DND-41 (cell line): ENCODE data around the gene ACSL1.

Experiments
- ATAC-seq: fragments of 200-7000 bp; cut with Tn5 transposase; 3 replicates; pipeline ENCODE4 v1.9.1; 2021; ENCODE audit warnings: low read depth; ENCODE audit not compliant: insufficient read depth
- DNase-seq: peaks from one replicate; pipeline ENCODE4 v3.0.0-alpha.2; 2020
- H2AFZ ChIP-seq: 2 replicates; pipeline ENCODE4 v1.6.0; 2012; ENCODE audit warnings: low read depth, low read length
- H3K27ac ChIP-seq: 2 replicates; pipeline ENCODE4 v1.5.1; 2012; ENCODE audit warnings: low read length, inconsistent platforms
- H3K27me3 ChIP-seq: fragments of 200-600 bp; sonication (generic); 2 replicates; pipeline ENCODE4 v1.6.0; 2012; ENCODE audit warnings: low read length, mild to moderate bottlenecking, inconsistent platforms; ENCODE audit not compliant: insufficient read depth, poor library complexity
- H3K36me3 ChIP-seq: 2 replicates; pipeline ENCODE4 v1.5.1; 2012; ENCODE audit warnings: low read length, inconsistent platforms; ENCODE audit not compliant: insufficient read depth
- H3K4me1 ChIP-seq: 2 replicates; pipeline ENCODE4 v1.5.1; 2012; ENCODE audit warnings: mild to moderate bottlenecking, low read length; ENCODE audit not compliant: insufficient read depth
- H3K4me2 ChIP-seq: 2 replicates; pipeline ENCODE4 v1.6.0; 2012; ENCODE audit warnings: mild to moderate bottlenecking, moderate library complexity, low read length, inconsistent platforms; ENCODE audit not compliant: insufficient read depth
- H3K4me3 ChIP-seq, 2 experiments: fragments of 200-600 bp in 1 of 2; shearing (Covaris generic) in 1 of 2; 2 replicates each; pipeline ENCODE4 v1.5.1; 2012 to 2016; ENCODE audit warnings: inconsistent platforms in 2 of 2, low read length in 2 of 2, mild to moderate bottlenecking in 2 of 2, low read depth in 1 of 2, moderate library complexity in 1 of 2
- H3K79me2 ChIP-seq: 2 replicates; pipeline ENCODE4 v1.6.0; 2012; ENCODE audit warnings: low read length, inconsistent platforms; ENCODE audit not compliant: insufficient read depth
- H3K9ac ChIP-seq: 2 replicates; pipeline ENCODE4 v1.6.0; 2012; ENCODE audit warnings: low read depth, mild to moderate bottlenecking, inconsistent platforms, low read length, moderate library complexity
- H3K9me3 ChIP-seq: 2 replicates; pipeline ENCODE4 v1.5.1; 2012; ENCODE audit warnings: low read length, moderate library complexity, mild to moderate bottlenecking, inconsistent platforms; ENCODE audit not compliant: insufficient read depth, severe bottlenecking
- H4K20me1 ChIP-seq: 2 replicates; pipeline ENCODE4 v1.6.0; 2012; ENCODE audit warnings: low read length; ENCODE audit not compliant: insufficient read depth
- EZH2 ChIP-seq: IDR thresholded peaks from 3 replicates; pipeline ENCODE4 v1.6.1; 2012; ENCODE audit warnings: borderline replicate concordance, low read depth, mild to moderate bottlenecking, moderate library complexity, low read length, inconsistent platforms; ENCODE audit not compliant: severe bottlenecking
- TF ChIP-seq, protein P1 (sequence below): IDR thresholded peaks from 2 replicates; pipeline ENCODE4 v1.5.1; 2012; ENCODE audit warnings: borderline replicate concordance, low read length, moderate library complexity, mild to moderate bottlenecking; ENCODE audit not compliant: poor library complexity, severe bottlenecking; ENCODE audit errors: extremely low read depth

ACSL1 gene

GRCh38 chr4:184734758-184735157 lies 91.0 kb downstream of the ACSL1 start:
- peaks cover 41% of the 10 kb centered on the region for H3K79me2 ChIP-seq
- DNase-seq: no peak
- no peaks in the 10 kb centered on the region for H3K27me3 ChIP-seq
- ATAC-seq: no peak
- peaks cover 28% of the 10 kb centered on the region for H3K36me3 ChIP-seq
- no peaks in the 10 kb centered on the region for H3K9me3 ChIP-seq
- H3K27ac ChIP-seq: peak overlapping the region; percentile 64
- TF ChIP-seq EZH2: no peak
- TF ChIP-seq, protein P1, sequence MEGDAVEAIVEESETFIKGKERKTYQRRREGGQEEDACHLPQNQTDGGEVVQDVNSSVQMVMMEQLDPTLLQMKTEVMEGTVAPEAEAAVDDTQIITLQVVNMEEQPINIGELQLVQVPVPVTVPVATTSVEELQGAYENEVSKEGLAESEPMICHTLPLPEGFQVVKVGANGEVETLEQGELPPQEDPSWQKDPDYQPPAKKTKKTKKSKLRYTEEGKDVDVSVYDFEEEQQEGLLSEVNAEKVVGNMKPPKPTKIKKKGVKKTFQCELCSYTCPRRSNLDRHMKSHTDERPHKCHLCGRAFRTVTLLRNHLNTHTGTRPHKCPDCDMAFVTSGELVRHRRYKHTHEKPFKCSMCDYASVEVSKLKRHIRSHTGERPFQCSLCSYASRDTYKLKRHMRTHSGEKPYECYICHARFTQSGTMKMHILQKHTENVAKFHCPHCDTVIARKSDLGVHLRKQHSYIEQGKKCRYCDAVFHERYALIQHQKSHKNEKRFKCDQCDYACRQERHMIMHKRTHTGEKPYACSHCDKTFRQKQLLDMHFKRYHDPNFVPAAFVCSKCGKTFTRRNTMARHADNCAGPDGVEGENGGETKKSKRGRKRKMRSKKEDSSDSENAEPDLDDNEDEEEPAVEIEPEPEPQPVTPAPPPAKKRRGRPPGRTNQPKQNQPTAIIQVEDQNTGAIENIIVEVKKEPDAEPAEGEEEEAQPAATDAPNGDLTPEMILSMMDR: no peak
- H3K4me2 ChIP-seq: peak overlapping the region; percentile 74
- peaks cover 43% of the 10 kb centered on the region for H3K4me1 ChIP-seq
- H2AFZ ChIP-seq: peak overlapping the region; percentile 76
- H3K4me3 ChIP-seq: peak overlapping the region; percentile 18 to 99; a peak in 3 of 4 replicates
- peak overlapping the region; percentile 54 for H3K9ac ChIP-seq
- H4K20me1 ChIP-seq: peaks cover 30% of the 10 kb centered on the region

- peak within 1 kb of the TSS; percentile 98 to 99 for H3K4me3 ChIP-seq
- H4K20me1 ChIP-seq: peaks cover 39% of the 10 kb centered on the region
- H3K4me1 ChIP-seq: peaks cover 45% of the 10 kb centered on the region
- H3K9ac ChIP-seq: peak within 1 kb of the TSS; percentile 99
- no peaks in the 10 kb centered on the region for H3K27me3 ChIP-seq
- H3K9me3 ChIP-seq: no peaks in the 10 kb centered on the region
- peak within 1 kb of the TSS; percentile 87 for H2AFZ ChIP-seq
- ATAC-seq (peak; percentile 87), DNase-seq (peak; percentile 98)
- H3K4me2 ChIP-seq: peak within 1 kb of the TSS; percentile 92
- peaks cover 50% of the 10 kb centered on the region for H3K79me2 ChIP-seq
- H3K36me3 ChIP-seq: peaks cover 37% of the 10 kb centered on the region
- H3K27ac ChIP-seq: peak within 1 kb of the TSS; percentile 99
- TF ChIP-seq, protein P1: peak; percentile 1
- TF ChIP-seq EZH2: no peak
Measured at GRCh38 chr4:184733654-184734524, 91.9 kb downstream of the ACSL1 start, which contains the start of gene CENPU. CENPU (minus strand) TSS chr4:184734096; CDS start chr4:184734062, 34 bp downstream.

- Histone ChIP-seq H3K4me1 (peaks cover 49% of the 10 kb centered on the region), H3K4me3 (peak overlapping the region; percentile 98 to 99; a peak in 3 of 4 replicates), H3K27me3 (no peaks in the 10 kb centered on the region), H3K36me3 (peaks cover 54% of the 10 kb centered on the region), H3K9me3 (no peaks in the 10 kb centered on the region), H3K79me2 (peaks cover 67% of the 10 kb centered on the region), H3K4me2 (peak overlapping the region; percentile 92), H4K20me1 (peaks cover 52% of the 10 kb centered on the region), H3K27ac (peak overlapping the region; percentile 99), H3K9ac (peak overlapping the region; percentile 99), H2AFZ (no peak overlapping the region)
- TF ChIP-seq, protein P1: no peak
- no peak for TF ChIP-seq EZH2
- no peak for ATAC-seq
- DNase-seq: no peak
Measured at GRCh38 chr4:184732126-184732525, 93.6 kb downstream of the ACSL1 start.
